ENCODE measurements around the gene CEP126. TPM values are rescaled to one million over a fixed set of nuclear protein-coding genes. Genes with fewer than 3 reads are reported as not detected.

The CEP126 gene
- total RNA-seq, 1 experiment from 2014 or later, result 0.26 TPM

Other genes with a start within 250 kb of the CEP126 start
- gene ANGPTL5, start 1.5 kb downstream of the CEP126 start, total RNA-seq (2014; rRNA removed; shearing (Covaris generic)), result not detected in 2 replicates
- not detected in 2 replicates for gene CFAP300, start 132.4 kb downstream of the CEP126 start, total RNA-seq (2014; rRNA removed; shearing (Covaris generic))
- gene YAP1, start 195.4 kb downstream of the CEP126 start, total RNA-seq (2014; rRNA removed; shearing (Covaris generic)), result 28.4 and 29.9 TPM in 2 replicates

Data from SK-MEL-5 (cell line).